BJ (cell line): ENCODE measurements around the gene TWSG1. TPM values are rescaled to one million over a fixed set of nuclear protein-coding genes. Genes with fewer than 3 reads are reported as not detected.

ENCODE experiments used
- CTCF ChIA-PET: fragments of 350-600 bp; formaldehyde crosslinking; extraction: SDS; loops from one replicate; lab custom pipeline; 2021; ENCODE audit warnings: antibody characterized with exemption, inconsistent platforms; lab: Yijun Ruan, JAX
- POLR2A ChIA-PET: fragments of 300-600 bp; sonication (Branson Sonifier 250); formaldehyde crosslinking; extraction: SDS; loops from one replicate; lab custom pipeline; 2021; ENCODE audit warnings: antibody characterized with exemption; lab: Charles Lee
- DNase-seq: peaks from one replicate; pipeline ENCODE4 v3.0.0-alpha.2; 2011; ENCODE audit warnings: low read depth
- H3K27me3 ChIP-seq: 2 replicates; pipeline ENCODE4 v1.6.0; 2011; ENCODE audit warnings: low read length; ENCODE audit not compliant: control insufficient read depth, insufficient read depth
- H3K36me3 ChIP-seq: 2 replicates; pipeline ENCODE4 v1.5.1; 2011; ENCODE audit warnings: low read length; ENCODE audit not compliant: control insufficient read depth, insufficient read depth
- H3K4me3 ChIP-seq: 2 replicates; pipeline ENCODE4 v1.5.1; 2011; ENCODE audit warnings: low read depth, mild to moderate bottlenecking, control low read depth, low read length
- CTCF ChIP-seq: IDR thresholded peaks from 2 replicates; pipeline ENCODE4 v1.5.1; 2011; ENCODE audit warnings: low read depth, mild to moderate bottlenecking, control low read depth, inconsistent platforms, low read length, moderate library complexity; ENCODE audit not compliant: insufficient read depth
- polyA plus RNA-seq: library from polyadenylated mRNA; depleted of rRNA; stranded (reverse); fragments of >200 nt; gene quantifications from 2 replicates; pipeline ENCODE4 v1.2.3, GENCODE V29; 2011

The TWSG1 gene
- polyA plus RNA-seq, 1 experiment, result 127 TPM

GRCh38 chr18:9437672-9438071, 103.1 kb downstream of the TWSG1 start:
- CTCF ChIA-PET, result interaction anchor here (1.6 kb wide), 1 partner anchor 8 kb away, joined by 3 read pairs; no protein-coding TSS in a partner anchor
- Histone ChIP-seq H3K4me3 (no peak overlapping the region), H3K36me3 (no peaks in the 10 kb centered on the region), H3K27me3 (no peaks in the 10 kb centered on the region)
- no peak for DNase-seq
- no peak for TF ChIP-seq CTCF
- POLR2A ChIA-PET, result interaction anchor here (0.6 kb wide), 1 partner anchor 33 kb away, joined by 3 read pairs; no protein-coding TSS in a partner anchor

DNA sequence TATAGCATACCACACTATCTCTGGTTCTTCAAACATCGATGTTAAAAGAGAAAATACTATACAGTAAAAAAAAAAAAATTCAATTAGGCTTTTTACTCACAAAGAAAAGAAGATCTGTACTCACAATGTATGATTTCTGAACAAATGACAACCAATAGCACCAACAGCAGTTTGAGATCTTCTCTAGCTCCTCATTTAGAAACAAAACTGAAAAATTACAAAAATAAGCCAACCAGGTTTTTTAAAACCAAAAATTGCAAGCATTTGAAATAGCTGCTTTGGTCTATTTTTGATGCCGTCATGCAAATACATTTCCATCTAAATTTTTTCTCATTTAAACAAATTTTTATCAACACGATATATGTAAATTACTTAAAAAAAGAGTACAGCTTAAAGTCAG, 106.5 kb downstream of the TWSG1 start:
- ChIA-PET CTCF (no interaction called here), POLR2A (interaction anchor here (0.8 kb wide), 1 partner anchor 33 kb away, joined by 8 read pairs; no protein-coding TSS in a partner anchor)
- TF ChIP-seq CTCF, result no peak
- no peak overlapping the region for H3K4me3 ChIP-seq
- H3K27me3 ChIP-seq, result no peaks in the 10 kb centered on the region
- no peak for DNase-seq
- no peaks in the 10 kb centered on the region for H3K36me3 ChIP-seq

DNA sequence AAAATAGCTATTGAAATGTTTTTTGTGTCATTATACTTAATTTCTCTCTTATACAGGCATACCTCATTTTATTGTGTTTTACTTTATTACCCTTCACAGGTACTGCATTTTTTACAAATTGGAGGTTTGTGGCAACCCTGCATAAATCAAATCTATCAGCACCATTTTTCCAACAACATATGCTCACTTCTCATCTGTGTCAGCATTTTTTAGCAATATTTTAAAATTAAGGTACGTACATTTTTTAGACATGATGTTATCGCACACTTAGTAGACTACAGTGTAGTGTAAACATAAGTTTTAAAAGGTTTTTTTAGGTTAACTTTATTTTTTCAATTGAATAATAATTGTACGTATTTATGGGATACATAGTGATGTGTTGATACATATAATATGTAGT, 110.0 kb downstream of the TWSG1 start:
- Histone ChIP-seq H3K4me3 (no peak overlapping the region), H3K36me3 (no peaks in the 10 kb centered on the region), H3K27me3 (no peaks in the 10 kb centered on the region; the same call in 1 of the 2 replicates)
- no peak for TF ChIP-seq CTCF
- POLR2A ChIA-PET, result no interaction called here
- no peak for DNase-seq
- CTCF ChIA-PET, result interaction anchor here (1.6 kb wide), 1 partner anchor 9 kb away, joined by 4 read pairs; no protein-coding TSS in a partner anchor

GRCh38 chr18:9446839-9447238, 112.3 kb downstream of the TWSG1 start:
- TF ChIP-seq CTCF, result no peak
- Histone ChIP-seq H3K36me3 (no peaks in the 10 kb centered on the region), H3K27me3 (peaks cover 2% of the 10 kb centered on the region; the same call in 1 of the 2 replicates), H3K4me3 (no peak overlapping the region)
- ChIA-PET CTCF (interaction anchor here (1.0 kb wide), 1 partner anchor 22 kb away, joined by 3 read pairs; no protein-coding TSS in a partner anchor), POLR2A (no interaction called here)
- no peak for DNase-seq

DNA sequence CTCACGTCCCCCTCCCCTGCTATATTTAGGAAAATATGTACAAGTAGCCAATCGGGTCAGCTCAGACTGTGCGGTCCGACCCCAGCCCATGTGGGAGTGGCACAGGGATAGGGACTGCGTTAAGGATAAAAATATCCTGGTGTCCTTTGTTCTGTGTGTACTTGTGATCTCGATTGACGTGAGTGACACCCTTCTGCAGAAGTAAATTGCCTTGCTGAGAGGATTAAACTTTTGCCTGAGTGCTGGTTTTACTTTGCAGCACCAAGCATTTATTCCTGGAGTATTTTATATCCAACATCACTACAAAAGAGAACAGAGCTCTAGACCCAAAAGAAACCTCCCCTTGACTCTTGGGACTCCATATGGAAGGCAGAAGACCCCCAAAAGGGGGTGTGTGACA, 112.8 kb downstream of the TWSG1 start:
- Histone ChIP-seq H3K36me3 (no peaks in the 10 kb centered on the region), H3K4me3 (no peak overlapping the region), H3K27me3 (peaks cover 2% of the 10 kb centered on the region; the same call in 1 of the 2 replicates)
- no peak for TF ChIP-seq CTCF
- no peak for DNase-seq
- CTCF ChIA-PET, result interaction anchor here (1.0 kb wide), 1 partner anchor 22 kb away, joined by 3 read pairs; no protein-coding TSS in a partner anchor
- POLR2A ChIA-PET, result no interaction called here
